ENCODE measurements around the gene KIAA0753. TPM values are rescaled to one million over a fixed set of nuclear protein-coding genes. Genes with fewer than 3 reads are reported as not detected.

KIAA0753 gene
- total and polyA plus RNA-seq, 2 of the 13 experiments (the other 11 are each of a cell fraction or from before 2014, with no cell fraction given) = 5.2 to 9.1 TPM

DNA sequence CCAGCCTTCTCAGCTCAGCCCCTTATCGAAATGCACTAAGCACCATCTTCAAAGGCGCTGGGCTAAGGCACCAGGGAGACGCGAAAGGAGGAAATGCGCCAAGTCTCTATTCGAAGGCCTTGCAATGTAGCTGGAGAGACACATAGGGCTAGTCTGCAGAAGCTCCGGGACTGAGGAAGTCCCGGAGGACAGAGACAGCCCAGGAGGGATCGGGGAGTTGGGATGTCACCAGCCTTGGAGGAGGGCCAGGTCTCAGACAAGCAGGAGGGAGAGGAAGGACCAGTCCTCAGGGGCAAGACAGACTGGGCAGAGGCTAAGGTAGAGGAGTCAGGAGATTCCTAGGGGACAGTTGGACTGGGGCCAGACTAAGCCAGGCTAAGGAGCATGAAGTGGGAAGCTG is 19.6 kb upstream of the KIAA0753 start:
- H3K27ac ChIP-seq (ENCODE audit: extremely low read length, insufficient read depth, low read length) = no peak overlapping the region
- BruUV-seq (replicated peaks) = no TSS peak
- H3K4me1 ChIP-seq (ENCODE audit: insufficient read depth, low read length) = peaks cover 3% of the 10 kb centered on the region; the same call in 1 of the 2 replicates
- H3K79me2 ChIP-seq (ENCODE audit: insufficient read depth, low read length) = no peaks in the 10 kb centered on the region
- in situ Hi-C loops (cut with HindIII; ENCODE audit: extremely low pct_ligation_motif_present, low pct_unique_long_range_greater_than_20kb) (loop anchor here (10.0 kb wide), 2 partner anchors 175 to 355 kb away; partner anchors contain the start of genes RNASEK and TEKT1), intact Hi-C loops (cut with micrococcal nuclease; ENCODE audit: unreplicated experiment) (loop anchor here (5.0 kb wide), 1 partner anchor 347 kb away; no protein-coding TSS in a partner anchor)
- H3K9me3 ChIP-seq (ENCODE audit: low read length) = no peaks in the 10 kb centered on the region
- no peak for ATAC-seq
- H3K4me2 ChIP-seq (ENCODE audit: low read depth, low read length) = no peak overlapping the region
- no peak for FAIRE-seq
- POLR2A ChIA-PET = no interaction called here
- no peak for DNase-seq (ENCODE audit: low spot score)
- H2AFZ ChIP-seq (ENCODE audit: low read length) = no peak overlapping the region
- H3K27me3 ChIP-seq (ENCODE audit: control insufficient read depth in 1 of 2, insufficient read depth in 2 of 2, low read length in 2 of 2) = no peaks in the 10 kb centered on the region
- CTCF ChIA-PET (ENCODE audit: low intra/inter-chr PET ratio, low total read pairs) = no interaction called here
- H3K36me3 ChIP-seq (replicated peaks in 1 of 2; ENCODE audit: control insufficient read depth in 1 of 2, insufficient read depth in 2 of 2, low read length in 2 of 2) = no peaks in the 10 kb centered on the region
- H4K20me1 ChIP-seq (ENCODE audit: insufficient read depth, low read length) = 0 out of 2 replicates have a peak, but pooled peaks cover under 1% of the 10 kb centered on the region
- H3K9ac ChIP-seq (ENCODE audit: insufficient read depth, low read depth, low read length) = no peak overlapping the region
- H3K4me3 ChIP-seq (replicated peaks in 1 of 3; ENCODE audit: insufficient read depth in 1 of 3, low read depth in 2 of 3, low read length in 3 of 3) = no peak overlapping the region
- WGBS (ENCODE audit: low lambda C conversion rate) = 89% methylated on average over 9 of the region's 9 CpGs
- TF ChIP-seq ZFX (CRISPR knock-in tag; IDR thresholded peaks at IDR 0.05; ENCODE audit: low read depth) (no peak), ASH2L (IDR thresholded peaks at IDR 0.05; ENCODE audit: insufficient read length, low read depth, low read length) (no peak), TGIF2 (CRISPR knock-in tag; IDR thresholded peaks at IDR 0.05) (no peak), MBD4 (IDR thresholded peaks at IDR 0.05; ENCODE audit: borderline replicate concordance, low read length) (no peak), ZNF619 (CRISPR knock-in tag; IDR thresholded peaks at IDR 0.05) (no peak), ZNF782 (CRISPR knock-in tag; IDR thresholded peaks at IDR 0.05; ENCODE audit: borderline replicate concordance) (no peak), STAG1 (CRISPR knock-in tag; IDR thresholded peaks at IDR 0.05) (no peak), ZNF607 (CRISPR knock-in tag; IDR thresholded peaks at IDR 0.05; ENCODE audit: borderline replicate concordance) (no peak), ZNF34 (CRISPR knock-in tag; IDR thresholded peaks at IDR 0.05; ENCODE audit: borderline replicate concordance) (no peak), KDM5B (CRISPR knock-in tag; IDR thresholded peaks at IDR 0.05; ENCODE audit: borderline replicate concordance) (no peak), ZFP90 (CRISPR knock-in tag; IDR thresholded peaks at IDR 0.05; ENCODE audit: borderline replicate concordance) (no peak), KAT7 (CRISPR knock-in tag; IDR thresholded peaks at IDR 0.05; ENCODE audit: borderline replicate concordance) (no peak), ZNF337 (CRISPR knock-in tag; IDR thresholded peaks at IDR 0.05; ENCODE audit: borderline replicate concordance, low read depth) (no peak)
- TF ChIP-seq, protein P1, sequence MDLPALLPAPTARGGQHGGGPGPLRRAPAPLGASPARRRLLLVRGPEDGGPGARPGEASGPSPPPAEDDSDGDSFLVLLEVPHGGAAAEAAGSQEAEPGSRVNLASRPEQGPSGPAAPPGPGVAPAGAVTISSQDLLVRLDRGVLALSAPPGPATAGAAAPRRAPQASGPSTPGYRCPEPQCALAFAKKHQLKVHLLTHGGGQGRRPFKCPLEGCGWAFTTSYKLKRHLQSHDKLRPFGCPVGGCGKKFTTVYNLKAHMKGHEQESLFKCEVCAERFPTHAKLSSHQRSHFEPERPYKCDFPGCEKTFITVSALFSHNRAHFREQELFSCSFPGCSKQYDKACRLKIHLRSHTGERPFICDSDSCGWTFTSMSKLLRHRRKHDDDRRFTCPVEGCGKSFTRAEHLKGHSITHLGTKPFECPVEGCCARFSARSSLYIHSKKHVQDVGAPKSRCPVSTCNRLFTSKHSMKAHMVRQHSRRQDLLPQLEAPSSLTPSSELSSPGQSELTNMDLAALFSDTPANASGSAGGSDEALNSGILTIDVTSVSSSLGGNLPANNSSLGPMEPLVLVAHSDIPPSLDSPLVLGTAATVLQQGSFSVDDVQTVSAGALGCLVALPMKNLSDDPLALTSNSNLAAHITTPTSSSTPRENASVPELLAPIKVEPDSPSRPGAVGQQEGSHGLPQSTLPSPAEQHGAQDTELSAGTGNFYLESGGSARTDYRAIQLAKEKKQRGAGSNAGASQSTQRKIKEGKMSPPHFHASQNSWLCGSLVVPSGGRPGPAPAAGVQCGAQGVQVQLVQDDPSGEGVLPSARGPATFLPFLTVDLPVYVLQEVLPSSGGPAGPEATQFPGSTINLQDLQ (CRISPR knock-in tag; IDR thresholded peaks at IDR 0.05) = no peak
- TF ChIP-seq, protein P2, sequence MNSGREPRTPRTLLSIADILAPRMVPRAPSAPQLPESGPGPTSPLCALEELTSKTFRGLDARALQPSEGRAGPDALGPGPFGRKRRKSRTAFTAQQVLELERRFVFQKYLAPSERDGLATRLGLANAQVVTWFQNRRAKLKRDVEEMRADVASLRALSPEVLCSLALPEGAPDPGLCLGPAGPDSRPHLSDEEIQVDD (CRISPR knock-in tag; IDR thresholded peaks at IDR 0.05; ENCODE audit: borderline replicate concordance) = no peak
- TF ChIP-seq, protein P3, sequence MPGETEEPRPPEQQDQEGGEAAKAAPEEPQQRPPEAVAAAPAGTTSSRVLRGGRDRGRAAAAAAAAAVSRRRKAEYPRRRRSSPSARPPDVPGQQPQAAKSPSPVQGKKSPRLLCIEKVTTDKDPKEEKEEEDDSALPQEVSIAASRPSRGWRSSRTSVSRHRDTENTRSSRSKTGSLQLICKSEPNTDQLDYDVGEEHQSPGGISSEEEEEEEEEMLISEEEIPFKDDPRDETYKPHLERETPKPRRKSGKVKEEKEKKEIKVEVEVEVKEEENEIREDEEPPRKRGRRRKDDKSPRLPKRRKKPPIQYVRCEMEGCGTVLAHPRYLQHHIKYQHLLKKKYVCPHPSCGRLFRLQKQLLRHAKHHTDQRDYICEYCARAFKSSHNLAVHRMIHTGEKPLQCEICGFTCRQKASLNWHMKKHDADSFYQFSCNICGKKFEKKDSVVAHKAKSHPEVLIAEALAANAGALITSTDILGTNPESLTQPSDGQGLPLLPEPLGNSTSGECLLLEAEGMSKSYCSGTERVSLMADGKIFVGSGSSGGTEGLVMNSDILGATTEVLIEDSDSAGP (CRISPR knock-in tag; IDR thresholded peaks at IDR 0.05; ENCODE audit: borderline replicate concordance) = no peak
- TF ChIP-seq, protein P4, sequence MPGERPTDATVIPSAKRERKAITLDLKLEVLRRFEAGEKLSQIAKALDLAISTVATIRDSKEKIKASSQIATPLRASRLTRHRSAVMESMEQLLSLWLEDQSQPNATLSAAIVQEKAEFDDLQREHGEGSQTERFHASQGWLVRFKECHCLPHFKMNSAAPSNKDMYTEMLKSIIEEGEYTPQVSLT (CRISPR knock-in tag; IDR thresholded peaks at IDR 0.05; ENCODE audit: borderline replicate concordance, low read depth) = no peak
- TF ChIP-seq, protein P5, sequence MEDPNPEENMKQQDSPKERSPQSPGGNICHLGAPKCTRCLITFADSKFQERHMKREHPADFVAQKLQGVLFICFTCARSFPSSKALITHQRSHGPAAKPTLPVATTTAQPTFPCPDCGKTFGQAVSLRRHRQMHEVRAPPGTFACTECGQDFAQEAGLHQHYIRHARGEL (CRISPR knock-in tag; IDR thresholded peaks at IDR 0.05) = no peak
